HG03097 (cell line): ENCODE measurements around the gene MAN2A1.
"Not testable (repeated sequence)": the region's sequence is repeated elsewhere in the genome, so short reads cannot be mapped to it uniquely, and the experiment has no call there.

Experiments used
- ATAC-seq: cut with Tn5 transposase; IDR thresholded peaks from one replicate; pipeline ENCODE4 v1.9.1; 2021; ENCODE audit not compliant: unreplicated experiment, low FRiP score

The MAN2A1 gene

GRCh38 chr5:109750463-109750862, 60.7 kb downstream of the MAN2A1 start:
- no peak for ATAC-seq

GRCh38 chr5:109753279-109753678, 63.6 kb downstream of the MAN2A1 start:
- ATAC-seq = no peak

DNA sequence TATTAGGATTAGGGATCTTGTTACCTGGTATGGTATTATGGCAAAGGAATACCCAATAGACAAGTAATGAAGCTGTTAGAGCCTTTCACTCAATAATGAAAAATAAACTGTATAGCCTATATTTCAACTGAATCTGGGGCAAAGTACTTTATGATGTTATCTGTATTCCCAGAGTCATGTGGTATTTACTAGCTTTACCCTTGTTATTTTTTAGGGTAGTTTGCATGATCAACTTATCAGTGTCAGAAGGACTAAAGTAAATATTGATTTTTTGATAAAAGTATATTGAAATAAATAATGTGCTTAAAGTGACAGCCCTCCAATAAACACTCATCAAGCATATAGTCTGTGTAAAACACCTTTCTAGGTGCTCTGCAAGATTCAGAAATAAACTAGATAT, 64.6 kb downstream of the MAN2A1 start:
- no peak for ATAC-seq

DNA sequence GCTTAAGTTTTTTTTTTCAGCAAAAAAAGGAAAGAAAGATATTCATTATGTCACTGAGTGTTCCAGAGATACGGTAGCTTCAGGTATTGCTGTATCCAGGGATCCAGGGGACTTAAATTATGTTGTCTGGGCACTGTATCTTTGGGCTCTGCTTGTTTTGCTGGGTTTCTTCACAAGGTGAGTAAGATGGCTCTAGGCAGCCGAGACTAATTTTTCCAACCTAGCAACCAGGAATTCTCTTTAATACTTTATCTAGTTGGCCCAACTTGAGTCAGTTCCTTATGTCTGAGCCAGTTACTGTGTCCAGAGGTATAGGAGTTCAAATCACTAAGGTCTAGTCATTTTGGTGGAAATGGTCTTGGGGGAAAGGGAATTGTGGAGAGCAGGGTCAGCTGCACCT, 66.0 kb downstream of the MAN2A1 start:
- no peak for ATAC-seq

DNA sequence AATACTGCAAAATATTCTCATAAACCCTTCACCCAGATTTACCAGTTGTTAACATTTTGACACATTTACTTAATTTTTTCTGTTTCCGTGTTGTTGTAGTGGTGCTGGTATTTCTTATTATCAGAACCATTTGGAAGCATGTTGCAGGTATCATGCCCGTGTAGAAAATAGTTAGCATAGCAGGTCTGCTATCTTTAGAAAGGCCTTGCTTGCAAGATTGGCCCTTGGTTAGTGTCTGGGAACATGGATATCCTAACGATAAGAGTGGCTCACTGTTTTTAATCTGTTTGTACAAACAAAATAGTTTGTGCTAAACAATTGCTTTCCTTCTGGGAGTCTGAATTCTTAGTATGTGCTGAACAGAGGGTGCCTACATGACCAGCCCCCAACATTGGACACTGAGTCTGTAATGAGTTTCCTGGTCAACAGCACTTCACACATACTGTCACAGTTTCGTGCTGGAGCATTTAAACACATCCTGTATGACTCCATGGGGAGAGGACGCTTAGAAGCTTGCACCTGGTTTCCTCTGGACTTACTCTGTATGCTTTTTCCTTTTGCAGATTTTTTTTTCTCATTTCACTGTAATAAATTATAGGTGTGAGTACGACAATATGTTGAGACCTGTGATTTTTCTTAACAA, 66.9 kb downstream of the MAN2A1 start:
- ATAC-seq = no peak

DNA sequence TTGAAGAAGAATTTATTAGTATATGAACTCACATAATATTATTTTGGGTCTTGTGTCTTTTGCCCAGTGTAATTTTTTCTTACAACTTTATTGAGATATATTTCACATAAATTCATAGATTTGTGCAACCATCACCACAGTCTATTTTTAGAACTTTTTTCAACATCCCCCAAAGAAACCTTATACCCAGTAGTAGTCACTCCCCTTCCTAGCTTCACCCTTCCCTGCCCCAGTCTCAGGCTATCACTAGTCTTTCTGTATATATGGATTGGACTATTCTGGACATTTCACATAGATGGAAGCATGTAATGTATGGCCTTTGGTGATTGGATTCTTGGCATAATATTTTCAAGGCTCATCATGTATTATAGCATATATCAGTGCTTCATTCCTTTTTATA, 67.8 kb downstream of the MAN2A1 start:
- ATAC-seq = no peak

- peak; percentile 88 for ATAC-seq
Observed at GRCh38 chr5:109759306-109759705, 69.6 kb downstream of the MAN2A1 start.

DNA sequence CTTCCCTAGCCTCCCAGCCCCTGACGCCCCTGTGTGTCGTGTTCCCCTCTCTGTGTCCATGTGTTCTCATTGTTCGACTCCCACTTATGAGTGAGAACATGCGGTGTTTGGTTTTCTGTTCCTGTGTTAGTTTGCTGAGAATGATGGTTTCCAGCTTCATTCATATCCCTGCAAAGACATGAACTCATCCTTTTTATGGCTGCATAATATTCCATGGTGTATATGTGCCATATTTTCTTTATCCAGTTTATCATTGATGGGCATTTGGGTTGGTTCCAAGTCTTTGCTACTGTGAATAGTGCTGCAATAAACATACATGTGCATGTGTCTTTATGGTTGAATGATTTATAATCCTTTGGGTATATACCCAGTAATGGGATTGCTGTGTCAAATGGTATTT, 70.4 kb downstream of the MAN2A1 start:
- ATAC-seq = not testable (repeated sequence)

- no peak for ATAC-seq
Observed at GRCh38 chr5:109762821-109763220, 73.1 kb downstream of the MAN2A1 start.

GRCh38 chr5:109767184-109767995, 77.7 kb downstream of the MAN2A1 start:
- no peak for ATAC-seq

DNA sequence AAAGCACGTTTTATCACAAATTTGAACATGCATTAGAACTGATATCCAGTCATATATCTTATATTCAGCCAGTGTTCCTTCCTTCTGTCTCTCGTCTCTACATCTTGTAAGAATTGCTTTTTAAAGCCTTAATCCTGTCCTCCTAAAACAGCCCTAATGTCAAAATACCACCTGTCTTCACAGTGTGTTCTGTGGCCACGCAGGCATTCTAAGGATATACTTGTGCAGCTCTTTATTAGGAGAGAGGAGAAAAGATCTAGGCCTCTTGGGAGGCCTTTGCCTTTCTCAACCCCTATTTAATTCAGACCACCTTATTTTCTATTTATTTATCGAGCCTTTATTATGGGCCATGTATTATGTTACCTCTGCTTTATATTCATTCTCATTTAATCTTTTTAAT, 78.3 kb downstream of the MAN2A1 start:
- no peak for ATAC-seq

- no peak for ATAC-seq
Observed at GRCh38 chr5:109769597-109770291, 80.0 kb downstream of the MAN2A1 start.

GRCh38 chr5:109775130-109775529, 85.4 kb downstream of the MAN2A1 start:
- ATAC-seq = no peak

GRCh38 chr5:109779036-109779735, 89.5 kb downstream of the MAN2A1 start:
- ATAC-seq = no peak

DNA sequence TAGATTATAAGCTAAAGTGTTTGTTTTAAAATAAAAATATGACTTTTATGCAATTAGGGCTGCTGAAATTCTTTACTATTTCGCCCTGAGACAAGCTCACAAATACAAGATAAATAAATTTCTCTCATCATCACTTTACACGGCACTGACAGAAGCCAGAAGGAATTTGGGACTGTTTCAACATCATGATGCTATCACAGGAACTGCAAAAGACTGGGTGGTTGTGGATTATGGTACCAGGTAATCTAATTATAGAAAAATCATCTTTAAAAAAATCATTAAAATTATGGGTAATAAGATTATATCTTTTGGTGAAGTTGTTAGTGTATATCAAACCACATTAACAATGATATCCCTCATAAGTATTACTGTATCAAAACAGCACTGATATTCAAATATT, 95.0 kb downstream of the MAN2A1 start:
- ATAC-seq = no peak

- ATAC-seq = no peak
Observed at GRCh38 chr5:109786206-109786855, 96.6 kb downstream of the MAN2A1 start.

- peak; percentile 93 for ATAC-seq
Observed at GRCh38 chr5:109788596-109788995, 98.9 kb downstream of the MAN2A1 start.

DNA sequence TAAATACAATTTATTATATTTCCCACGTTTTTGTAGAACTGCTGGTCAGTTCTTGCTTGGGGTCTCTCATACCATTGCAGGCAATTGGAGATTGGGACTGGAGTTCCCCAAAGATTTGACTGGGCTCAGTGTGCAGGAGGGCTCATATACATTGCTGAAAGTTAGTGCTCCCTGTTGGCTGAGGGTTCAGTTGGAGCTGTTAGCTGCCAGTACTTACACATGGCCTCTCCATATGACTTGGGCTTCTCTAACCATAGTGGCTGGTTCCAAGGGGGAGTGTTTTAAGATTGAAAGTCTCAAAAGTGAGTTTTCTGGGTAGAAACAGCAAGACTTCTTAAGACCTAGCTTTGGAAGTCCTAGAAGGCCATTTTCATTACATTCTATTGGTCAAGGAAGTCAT, 102.9 kb downstream of the MAN2A1 start:
- no peak for ATAC-seq

DNA sequence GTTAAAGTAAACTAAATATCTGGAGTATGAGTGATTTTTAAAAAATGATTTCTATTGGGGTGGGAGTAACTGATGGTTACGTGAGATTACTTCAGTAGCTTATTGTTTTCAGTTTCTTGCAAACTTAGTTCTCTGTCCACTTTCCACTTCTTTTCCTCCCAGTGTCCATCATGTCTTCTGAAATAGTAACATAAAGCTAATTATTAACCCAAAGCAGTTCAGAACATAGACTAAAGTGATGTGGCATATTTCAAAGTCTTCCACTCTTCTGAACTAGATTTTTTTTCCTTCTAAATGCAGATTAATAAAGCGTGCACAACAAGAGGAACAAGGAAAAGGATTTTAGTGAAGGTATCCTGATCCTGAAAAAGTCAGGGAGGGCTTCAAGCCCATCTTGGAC, 114.1 kb downstream of the MAN2A1 start:
- ATAC-seq = no peak

GRCh38 chr5:109805472-109805871, 115.7 kb downstream of the MAN2A1 start:
- peak; percentile 75 for ATAC-seq
